ENCODE results near the gene ETV3. TPM values are rescaled to one million over a fixed set of nuclear protein-coding genes. Genes with fewer than 3 reads are reported as not detected.
A peak's percentile ranks its signal among the peaks of the same experiment; 100 is the strongest.

The ETV3 gene
- total RNA-seq, 1 experiment from 2014 or later = 5.6 TPM

- no peak for DNase-seq (ENCODE audit: low spot score)
Observed at GRCh38 chr1:157161901-157162300, 23.7 kb upstream of the ETV3 start.

DNA sequence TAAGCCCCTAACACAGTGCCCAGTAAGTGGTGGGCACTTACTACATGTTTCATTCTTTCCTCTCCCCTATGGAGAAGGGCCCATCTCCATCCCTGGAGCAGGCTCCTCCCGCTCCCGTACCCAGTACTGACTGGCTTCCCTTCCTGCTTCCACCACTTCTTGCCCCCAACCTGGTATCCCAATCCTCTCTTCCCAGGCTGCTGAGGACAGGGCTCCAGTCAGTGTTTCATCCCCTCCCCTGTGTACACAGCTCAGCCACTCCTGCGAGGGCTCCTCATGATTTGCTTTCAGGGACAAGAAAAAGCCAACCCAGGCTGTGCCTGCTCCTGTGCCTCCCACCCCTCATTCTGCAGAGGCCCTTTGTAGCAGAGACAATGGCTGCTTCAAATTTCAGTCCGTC lies 20.8 kb upstream of the ETV3 start:
- no peak for DNase-seq (ENCODE audit: low spot score)

GRCh38 chr1:157157501-157158190 lies 19.5 kb upstream of the ETV3 start:
- no peak for DNase-seq (ENCODE audit: low spot score)

DNA sequence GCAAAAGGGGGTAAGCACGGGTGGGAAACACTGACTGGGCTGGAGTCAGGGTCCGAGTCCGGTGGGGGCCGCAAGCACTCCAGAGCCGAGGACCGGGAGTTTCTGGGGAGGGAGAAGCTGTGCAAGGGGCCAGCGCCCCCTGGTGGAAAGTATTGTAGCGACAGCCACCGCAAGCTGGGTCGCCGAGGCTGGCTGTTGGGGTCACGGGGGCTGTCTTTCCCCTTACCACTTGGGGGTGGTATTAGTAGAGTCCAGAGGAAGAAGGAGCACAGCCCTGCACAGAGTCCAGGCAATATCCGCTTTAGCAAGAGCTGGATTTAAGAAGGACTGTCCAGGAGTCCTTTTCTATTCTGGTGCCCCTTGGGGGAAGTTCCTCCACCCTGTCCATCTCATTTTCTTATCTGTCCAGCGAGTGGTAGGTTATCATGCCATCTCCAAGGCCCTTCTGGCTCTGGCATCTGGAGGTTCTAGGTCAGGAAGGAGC lies 17.9 kb upstream of the ETV3 start:
- peak; percentile 49 for DNase-seq (ENCODE audit: low spot score)

DNA sequence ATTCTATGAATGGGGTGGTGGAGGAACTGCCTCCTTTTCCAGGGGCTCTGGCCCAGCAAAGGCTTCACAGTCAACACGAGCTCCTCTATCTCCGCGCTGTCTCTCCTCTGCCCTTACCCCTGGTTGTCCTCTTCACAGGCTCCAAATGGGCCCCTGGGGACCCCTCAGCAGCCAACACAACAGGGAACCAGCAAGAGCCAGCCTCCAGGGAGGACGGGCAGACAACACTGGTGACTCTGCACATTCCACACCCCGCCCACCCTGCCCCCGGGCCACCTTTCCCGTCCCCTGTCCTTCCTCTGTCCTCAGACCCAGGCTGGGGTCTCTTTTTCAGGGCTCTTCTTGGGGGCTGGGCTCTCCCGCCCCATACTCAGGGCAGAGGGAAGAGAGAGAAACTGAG lies 17.5 kb upstream of the ETV3 start:
- no peak for DNase-seq (ENCODE audit: low spot score)

- DNase-seq (ENCODE audit: low spot score) = no peak
Observed at GRCh38 chr1:157154940-157155514, 16.8 kb upstream of the ETV3 start.

DNA sequence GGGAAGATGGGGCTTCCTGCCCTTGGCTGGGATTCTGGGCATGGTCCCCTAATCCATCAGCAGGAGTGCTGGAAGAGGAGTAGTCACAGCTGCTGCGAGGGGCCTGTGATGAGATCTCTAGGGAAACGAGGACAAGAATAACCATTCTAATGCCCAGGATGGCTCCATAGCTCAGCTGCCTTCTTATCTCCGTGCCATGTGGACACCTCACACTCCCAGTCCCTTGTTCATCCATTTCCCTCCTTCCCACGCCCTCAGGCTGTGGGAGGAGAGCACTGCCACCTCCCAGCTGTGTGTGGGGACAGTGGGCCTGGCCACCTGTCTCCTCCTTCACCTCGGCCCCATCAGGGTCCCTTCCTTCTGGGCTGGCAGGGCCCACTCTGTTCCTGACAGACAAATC lies 16.1 kb upstream of the ETV3 start:
- DNase-seq (ENCODE audit: low spot score) = no peak

- no peak for DNase-seq (ENCODE audit: low spot score)
Observed at GRCh38 chr1:157153746-157154145, 15.6 kb upstream of the ETV3 start.

- DNase-seq (ENCODE audit: low spot score) = no peak
Observed at GRCh38 chr1:157152510-157152909, 14.3 kb upstream of the ETV3 start.

DNA sequence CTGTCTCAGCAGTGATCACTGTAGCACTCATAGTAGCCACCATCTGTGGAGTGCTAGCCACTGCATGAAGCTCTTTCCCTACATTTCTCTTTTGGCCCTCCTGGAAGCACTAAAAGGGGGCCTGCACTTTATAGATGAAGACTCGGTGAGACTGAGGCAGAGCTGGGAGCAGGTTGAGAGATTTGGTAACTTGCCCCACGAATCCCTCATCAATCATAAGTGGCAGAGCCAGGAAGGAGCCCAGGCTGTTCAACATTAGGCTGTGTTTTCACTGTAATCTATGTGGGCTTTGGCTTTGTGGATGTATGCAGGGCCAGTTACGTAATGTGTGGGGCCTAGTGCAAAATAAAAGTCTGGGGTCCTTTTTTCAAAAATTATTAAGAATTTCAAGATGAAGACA lies 13.3 kb upstream of the ETV3 start:
- no peak for DNase-seq (ENCODE audit: low spot score)

GRCh38 chr1:157151073-157151472 lies 12.9 kb upstream of the ETV3 start:
- no peak for DNase-seq (ENCODE audit: low spot score)

- no peak for DNase-seq (ENCODE audit: low spot score)
Observed at GRCh38 chr1:157150631-157151030, 12.4 kb upstream of the ETV3 start.

DNA sequence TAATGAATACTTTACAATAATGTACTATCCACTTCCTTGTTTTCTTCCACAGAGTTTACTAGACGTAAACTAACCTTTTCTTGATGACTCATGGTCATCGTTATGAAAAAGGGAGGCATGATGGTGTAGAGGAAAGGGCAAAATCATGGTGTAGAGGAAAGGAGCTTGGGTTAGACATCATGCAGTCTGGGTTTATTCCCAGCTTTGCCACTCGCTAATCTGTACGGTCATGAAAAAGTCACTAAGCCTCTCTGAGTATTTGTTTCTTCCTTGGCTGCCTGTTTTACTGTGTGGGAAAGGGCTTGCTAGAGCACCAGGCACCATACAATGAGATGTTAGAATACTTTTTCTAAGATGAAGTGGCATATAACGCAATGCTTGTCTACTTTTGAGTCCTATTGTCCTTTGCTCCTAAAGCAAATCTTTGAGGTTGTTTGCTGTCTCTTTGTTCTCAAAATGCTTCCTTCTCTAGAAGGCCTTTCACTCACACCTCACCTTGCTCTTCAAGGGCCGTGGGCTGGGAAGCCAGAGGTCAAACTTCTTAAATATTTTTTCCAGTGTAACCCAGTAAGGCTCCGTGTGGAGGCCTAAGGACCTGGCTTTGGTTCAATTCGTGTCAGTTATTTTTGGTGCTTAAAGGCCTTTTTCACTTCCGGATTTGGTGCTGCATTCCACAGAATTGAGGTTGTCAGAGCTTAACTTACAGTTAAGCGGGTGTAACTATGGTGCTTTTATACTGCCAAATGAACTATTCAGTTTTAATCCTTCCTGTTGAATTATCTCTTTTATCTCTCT lies 9.9 kb upstream of the ETV3 start:
- no peak for DNase-seq (ENCODE audit: low spot score)

- DNase-seq (ENCODE audit: low spot score) = no peak
Observed at GRCh38 chr1:157147037-157147436, 8.8 kb upstream of the ETV3 start.

- DNase-seq (ENCODE audit: low spot score) = no peak
Observed at GRCh38 chr1:157146244-157146643, 8.0 kb upstream of the ETV3 start.

GRCh38 chr1:157145076-157145475 lies 6.9 kb upstream of the ETV3 start:
- no peak for DNase-seq (ENCODE audit: low spot score)

GRCh38 chr1:157144509-157144908 lies 6.3 kb upstream of the ETV3 start:
- no peak for DNase-seq (ENCODE audit: low spot score)

- DNase-seq (ENCODE audit: low spot score) = no peak
Observed at GRCh38 chr1:157142765-157143423, 4.7 kb upstream of the ETV3 start.

DNA sequence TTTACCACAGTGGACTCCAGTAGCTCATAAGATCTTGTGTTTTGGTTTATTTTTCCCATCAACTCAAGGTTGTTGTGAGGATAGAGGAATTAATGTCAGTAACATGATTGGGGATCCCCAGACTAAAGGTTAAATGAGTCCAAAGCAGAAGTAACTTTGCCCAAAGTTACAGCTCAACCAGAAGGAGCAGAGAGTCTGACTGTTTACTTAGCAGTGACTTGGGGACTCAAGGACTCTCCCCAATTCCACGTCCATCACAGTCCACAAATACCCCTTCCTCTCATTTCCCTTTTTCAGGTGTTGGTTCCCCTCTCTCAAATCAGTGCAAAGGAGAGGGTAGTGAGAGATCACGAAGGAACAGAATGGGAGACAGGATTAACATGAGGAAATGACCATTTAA lies 4.0 kb upstream of the ETV3 start:
- DNase-seq (ENCODE audit: low spot score) = no peak

GRCh38 chr1:157141212-157141855 lies 3.1 kb upstream of the ETV3 start:
- DNase-seq (ENCODE audit: low spot score) = no peak

- no peak for DNase-seq (ENCODE audit: low spot score)
Observed at GRCh38 chr1:157140063-157140588, 1.9 kb upstream of the ETV3 start.
